GM21367 (cell line): Measurements from ENCODE around the gene SDK2.

Experiments used
- ATAC-seq: cut with Tn5 transposase; IDR thresholded peaks from one replicate; pipeline ENCODE4 v1.9.1; 2021; ENCODE audit not compliant: unreplicated experiment

Gene SDK2

GRCh38 chr17:73511719-73512115 lies 132.5 kb downstream of the SDK2 start:
- ATAC-seq, result no peak

GRCh38 chr17:73510981-73511718 lies 133.1 kb downstream of the SDK2 start:
- ATAC-seq, result no peak

GRCh38 chr17:73508931-73509605 lies 135.2 kb downstream of the SDK2 start:
- no peak for ATAC-seq

- no peak for ATAC-seq
Measured at GRCh38 chr17:73508057-73508930, 136.0 kb downstream of the SDK2 start.

- no peak for ATAC-seq
Measured at GRCh38 chr17:73506470-73507435, 137.5 kb downstream of the SDK2 start.

- no peak for ATAC-seq
Measured at GRCh38 chr17:73503560-73503959, 140.7 kb downstream of the SDK2 start.

GRCh38 chr17:73500414-73500999 lies 143.7 kb downstream of the SDK2 start:
- ATAC-seq, result no peak

- no peak for ATAC-seq
Measured at GRCh38 chr17:73498886-73499554, 145.2 kb downstream of the SDK2 start.

GRCh38 chr17:73498176-73498575 lies 146.1 kb downstream of the SDK2 start:
- ATAC-seq, result no peak

GRCh38 chr17:73497721-73498120 lies 146.5 kb downstream of the SDK2 start:
- ATAC-seq, result no peak

- ATAC-seq, result no peak
Measured at GRCh38 chr17:73496232-73496631, 148.0 kb downstream of the SDK2 start.

- ATAC-seq, result no peak
Measured at GRCh38 chr17:73495641-73496040, 148.6 kb downstream of the SDK2 start.

GRCh38 chr17:73494950-73495349 lies 149.3 kb downstream of the SDK2 start:
- no peak for ATAC-seq

GRCh38 chr17:73493956-73494926 lies 150.0 kb downstream of the SDK2 start:
- ATAC-seq, result no peak

GRCh38 chr17:73492821-73493814 lies 151.1 kb downstream of the SDK2 start:
- no peak for ATAC-seq

- ATAC-seq, result no peak
Measured at GRCh38 chr17:73492125-73492820, 152.0 kb downstream of the SDK2 start.

GRCh38 chr17:73491648-73492047 lies 152.6 kb downstream of the SDK2 start:
- no peak for ATAC-seq
